GM18508 (cell line): ENCODE measurements around the gene CYTH3.

ENCODE experiments used
- ATAC-seq: cut with Tn5 transposase; IDR thresholded peaks from one replicate; pipeline ENCODE4 v1.9.1; 2021; ENCODE audit warnings: moderate number of reproducible peaks; ENCODE audit not compliant: insufficient read depth, unreplicated experiment

The CYTH3 gene

DNA sequence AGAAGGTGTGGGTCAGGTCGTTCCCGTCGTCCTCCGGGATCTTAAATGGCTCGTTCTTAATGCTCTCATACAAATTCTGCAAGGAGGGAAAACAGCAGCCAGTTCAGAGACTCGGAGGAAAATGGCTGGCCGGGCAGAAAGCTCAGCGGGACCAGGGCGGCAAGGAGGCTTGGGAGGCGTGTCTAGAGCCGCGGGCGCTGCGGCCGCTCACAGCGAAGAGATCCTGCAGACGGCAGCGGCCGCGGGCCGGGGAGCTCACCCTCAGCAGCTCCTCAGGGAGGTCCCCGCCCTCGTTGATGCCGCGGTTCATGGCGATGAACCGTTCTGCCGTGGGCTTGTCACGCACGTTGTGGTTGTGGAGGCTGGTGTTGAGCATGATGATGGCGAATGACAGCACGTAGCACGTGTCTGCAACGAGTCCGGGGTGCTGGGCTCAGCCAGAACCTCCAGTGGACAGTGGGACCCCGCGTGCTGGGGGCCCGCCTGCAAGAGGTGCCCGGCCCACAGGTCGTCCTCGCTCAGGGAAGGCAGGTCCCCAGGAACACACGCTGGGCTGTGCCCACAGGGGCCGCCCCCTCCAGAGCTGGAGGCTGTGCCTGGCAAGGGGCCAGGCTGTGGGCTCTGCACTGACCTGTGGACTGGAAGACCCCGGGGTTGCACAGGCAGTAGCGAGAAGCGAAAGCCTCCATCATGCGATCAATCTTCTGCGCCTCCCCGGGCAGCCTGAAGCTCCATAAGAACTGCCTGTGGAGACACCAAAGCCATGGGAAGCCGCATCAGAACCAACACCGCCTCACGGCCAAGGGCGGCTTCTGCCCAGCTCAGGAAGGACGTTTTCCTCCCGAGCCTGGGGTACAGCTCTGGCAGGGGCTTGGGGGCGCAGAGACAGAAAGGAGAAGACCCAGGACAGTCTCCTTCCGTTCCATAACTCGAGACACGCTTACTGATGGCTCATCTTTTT lies 101.6 kb downstream of the CYTH3 start:
- ATAC-seq, result no peak

- no peak for ATAC-seq
Observed at GRCh38 chr7:6169805-6170520, 102.5 kb downstream of the CYTH3 start.

- no peak for ATAC-seq
Observed at GRCh38 chr7:6168477-6168868, 104.0 kb downstream of the CYTH3 start.

GRCh38 chr7:6167587-6168476 lies 104.6 kb downstream of the CYTH3 start:
- no peak for ATAC-seq

DNA sequence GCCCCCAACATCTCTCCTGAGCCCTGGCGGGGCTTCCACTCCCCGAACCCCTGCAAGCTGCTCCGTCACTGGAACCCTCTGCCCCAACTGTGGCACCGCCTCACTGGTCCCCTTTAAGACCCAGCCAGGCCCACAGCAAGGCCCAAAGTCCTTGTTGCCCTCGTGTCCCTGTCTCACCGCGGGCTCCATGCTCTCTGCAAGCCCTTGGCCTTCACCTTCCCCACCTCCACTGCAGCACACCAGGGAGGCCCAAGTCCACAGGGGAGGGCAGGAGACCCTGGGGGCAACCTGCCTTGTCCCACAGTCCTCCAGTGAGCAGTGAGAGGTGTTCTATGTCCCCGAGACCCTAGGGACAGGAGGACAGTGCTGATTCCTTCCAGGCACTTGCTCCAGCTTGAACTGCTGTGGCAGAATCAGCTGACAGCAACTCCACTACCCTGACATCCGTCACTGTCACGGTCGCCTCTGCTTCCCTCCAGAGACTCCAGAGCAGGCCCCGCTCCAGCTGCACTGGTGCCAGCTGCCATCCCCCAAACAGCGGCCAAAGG lies 105.3 kb downstream of the CYTH3 start:
- no peak for ATAC-seq

GRCh38 chr7:6166443-6166891 lies 106.0 kb downstream of the CYTH3 start:
- ATAC-seq, result no peak

- no peak for ATAC-seq
Observed at GRCh38 chr7:6165521-6166320, 106.7 kb downstream of the CYTH3 start.

GRCh38 chr7:6165075-6165474 lies 107.3 kb downstream of the CYTH3 start:
- ATAC-seq, result no peak

GRCh38 chr7:6164491-6164890 lies 107.9 kb downstream of the CYTH3 start:
- ATAC-seq, result no peak

DNA sequence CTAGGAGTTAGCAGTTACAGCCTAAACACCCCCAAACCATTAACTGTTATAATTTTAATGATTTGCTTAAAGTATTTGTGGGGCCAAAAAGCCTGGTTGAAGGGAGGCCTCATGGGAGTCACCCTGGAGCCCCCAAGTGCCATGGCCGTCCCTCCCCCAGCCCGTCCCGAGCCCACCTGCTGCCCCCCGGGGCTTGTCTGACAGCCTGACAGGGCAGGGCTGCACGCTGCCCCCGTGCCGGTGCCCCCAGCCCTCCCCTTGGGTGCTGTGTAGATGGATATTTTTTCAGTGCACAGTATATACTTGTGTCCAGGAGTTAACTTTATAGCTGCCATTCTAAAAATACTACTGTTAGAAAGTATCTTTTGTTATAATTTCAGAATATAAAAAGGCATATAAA lies 108.4 kb downstream of the CYTH3 start:
- ATAC-seq, result no peak

- no peak for ATAC-seq
Observed at GRCh38 chr7:6163402-6163801, 109.0 kb downstream of the CYTH3 start.

- ATAC-seq, result no peak
Observed at GRCh38 chr7:6162650-6163366, 109.6 kb downstream of the CYTH3 start.

GRCh38 chr7:6162331-6162620 lies 110.1 kb downstream of the CYTH3 start:
- no peak for ATAC-seq

- ATAC-seq, result no peak
Observed at GRCh38 chr7:6161463-6162330, 110.7 kb downstream of the CYTH3 start.

DNA sequence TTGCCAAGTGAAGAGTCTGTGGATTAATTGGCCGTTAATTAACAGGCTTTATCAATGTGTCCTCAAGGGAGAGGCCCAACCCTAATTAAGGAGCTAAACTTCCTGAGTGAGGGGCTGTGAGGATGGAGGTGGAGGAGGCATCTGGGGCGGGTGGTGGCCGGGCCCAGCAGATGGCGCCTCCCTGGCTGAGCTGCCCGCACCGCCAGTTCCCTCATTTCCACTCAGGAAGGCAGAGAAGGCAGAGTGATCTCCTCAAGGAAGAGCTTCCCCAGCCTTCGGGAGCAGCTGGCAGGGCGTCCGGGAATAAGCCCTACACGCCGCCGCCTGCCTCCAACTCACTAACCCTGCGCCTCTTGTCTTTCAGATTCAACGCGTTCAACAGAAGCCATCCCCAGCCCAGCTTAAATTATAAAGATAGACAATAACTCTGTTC lies 112.2 kb downstream of the CYTH3 start:
- ATAC-seq, result no peak

DNA sequence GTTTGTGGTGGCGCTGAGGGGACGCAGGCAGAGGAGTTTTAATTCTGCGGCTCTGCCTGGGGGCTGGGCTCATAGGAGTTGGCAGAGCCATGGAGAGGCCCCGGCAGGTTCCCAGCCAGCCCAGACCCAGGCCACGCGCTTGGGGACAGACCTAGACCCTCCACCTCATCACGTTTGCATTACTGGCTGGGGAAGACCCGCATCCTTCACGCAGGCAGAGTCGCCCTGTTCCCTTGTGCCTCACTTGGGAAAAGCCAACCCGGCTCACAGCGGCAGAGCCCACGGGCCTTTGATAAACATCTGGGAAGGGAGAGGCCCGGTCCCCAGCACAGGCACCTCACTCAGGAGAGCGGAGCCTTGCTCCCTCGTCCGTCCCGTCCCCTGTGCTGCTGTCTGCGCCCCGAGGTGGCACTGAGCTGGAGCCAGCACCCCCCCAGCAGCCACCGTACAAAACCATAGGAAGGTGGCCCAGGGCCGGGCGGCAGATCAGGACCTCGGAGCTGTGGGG lies 112.8 kb downstream of the CYTH3 start:
- ATAC-seq, result no peak

DNA sequence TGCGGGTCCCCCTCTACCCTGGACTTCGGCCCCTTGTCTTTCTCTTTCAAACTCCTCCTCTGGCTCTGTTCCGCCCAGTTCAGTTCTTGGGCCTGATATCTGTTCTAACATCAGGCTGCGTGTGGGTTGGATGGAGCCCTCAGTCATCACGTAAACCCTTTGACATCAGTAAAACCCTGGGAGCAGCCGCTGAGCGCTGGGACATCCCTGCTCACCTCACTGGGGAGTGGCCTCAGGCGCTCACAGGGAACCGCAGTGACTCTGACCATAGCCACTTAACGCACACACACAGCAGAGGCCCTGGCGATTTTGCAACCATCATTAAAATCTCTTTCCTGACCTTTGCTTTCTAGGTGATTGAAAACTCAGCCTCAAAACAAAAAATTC lies 113.3 kb downstream of the CYTH3 start:
- no peak for ATAC-seq
